GM19025 (cell line): Measurements from ENCODE around the gene MIER3.

Experiments
- ATAC-seq: cut with Tn5 transposase; IDR thresholded peaks from one replicate; pipeline ENCODE4 v1.9.1; 2021; ENCODE audit warnings: mild to moderate bottlenecking, low read depth, moderate library complexity; ENCODE audit not compliant: unreplicated experiment

Gene MIER3

DNA sequence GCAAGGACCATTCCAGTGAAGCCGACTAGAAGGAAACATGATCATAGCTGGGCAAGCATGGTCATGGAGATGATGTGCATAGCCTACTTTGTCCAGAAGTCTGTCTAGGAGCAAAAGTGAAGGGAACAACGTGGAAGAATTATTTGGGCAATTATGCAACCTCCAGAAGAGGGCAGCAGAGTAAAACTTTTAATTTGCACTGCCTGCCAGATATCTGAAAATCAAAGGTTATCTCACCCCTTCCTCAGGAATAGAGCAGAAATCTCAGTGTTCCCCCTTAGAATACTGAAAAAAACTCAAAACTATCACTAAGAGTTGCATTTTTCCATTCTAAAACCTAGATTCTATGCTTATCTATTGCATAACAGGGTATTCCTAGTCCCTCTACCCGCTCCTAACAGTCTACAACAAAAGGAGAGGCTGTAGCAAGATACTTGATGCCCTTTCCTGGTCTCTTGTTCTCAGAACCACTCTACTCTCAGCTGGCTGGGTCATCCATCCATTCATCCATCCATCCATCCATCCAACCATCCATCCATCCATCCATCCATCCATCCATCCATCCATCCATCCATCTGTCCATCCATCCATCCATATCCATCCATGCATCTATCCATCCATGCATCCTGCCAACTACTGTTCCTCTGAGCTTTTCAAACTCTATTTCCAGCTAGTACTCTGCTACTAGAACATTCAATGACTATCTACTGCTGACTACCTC lies 50.9 kb downstream of the MIER3 start:
- no peak for ATAC-seq

- ATAC-seq: no peak
Observed at GRCh38 chr5:56900395-56900794, 51.5 kb downstream of the MIER3 start.

DNA sequence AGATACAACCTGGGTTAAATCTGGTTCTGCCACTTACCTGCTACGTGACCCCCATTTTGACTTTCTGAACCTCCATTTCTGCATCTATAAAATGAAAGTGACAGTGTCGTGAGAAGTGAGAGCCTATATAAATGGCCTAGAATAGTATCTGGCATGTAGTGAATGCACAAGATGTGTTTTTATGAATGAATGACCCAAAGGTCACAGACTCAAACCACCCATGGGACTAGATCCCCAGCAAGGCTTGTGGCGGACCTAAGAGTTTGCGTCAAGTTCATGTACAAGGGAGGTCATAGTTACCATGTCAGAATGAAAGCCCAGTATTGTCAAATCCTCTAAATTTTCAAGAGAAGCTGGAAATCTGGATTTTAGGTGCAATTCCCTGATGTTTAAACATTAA lies 53.7 kb downstream of the MIER3 start:
- no peak for ATAC-seq

DNA sequence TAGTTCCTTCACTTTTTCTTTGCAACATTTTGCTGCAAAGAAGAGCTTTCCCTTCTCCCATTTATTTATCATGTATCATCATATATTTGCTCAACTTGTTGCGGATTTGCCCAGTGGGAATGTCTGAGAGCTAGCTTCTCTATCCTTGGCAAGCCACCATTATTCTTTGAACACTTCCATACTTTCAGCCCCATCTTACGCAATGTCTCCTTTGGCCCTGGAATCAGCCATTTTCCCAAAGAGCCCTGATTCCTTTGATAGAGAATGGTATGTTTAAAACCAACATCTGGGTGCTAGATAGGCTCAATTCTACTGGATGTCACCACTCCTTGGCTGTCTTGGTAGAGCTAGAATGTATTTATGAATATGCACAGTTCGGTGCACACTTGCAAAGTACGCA lies 55.2 kb downstream of the MIER3 start:
- no peak for ATAC-seq

DNA sequence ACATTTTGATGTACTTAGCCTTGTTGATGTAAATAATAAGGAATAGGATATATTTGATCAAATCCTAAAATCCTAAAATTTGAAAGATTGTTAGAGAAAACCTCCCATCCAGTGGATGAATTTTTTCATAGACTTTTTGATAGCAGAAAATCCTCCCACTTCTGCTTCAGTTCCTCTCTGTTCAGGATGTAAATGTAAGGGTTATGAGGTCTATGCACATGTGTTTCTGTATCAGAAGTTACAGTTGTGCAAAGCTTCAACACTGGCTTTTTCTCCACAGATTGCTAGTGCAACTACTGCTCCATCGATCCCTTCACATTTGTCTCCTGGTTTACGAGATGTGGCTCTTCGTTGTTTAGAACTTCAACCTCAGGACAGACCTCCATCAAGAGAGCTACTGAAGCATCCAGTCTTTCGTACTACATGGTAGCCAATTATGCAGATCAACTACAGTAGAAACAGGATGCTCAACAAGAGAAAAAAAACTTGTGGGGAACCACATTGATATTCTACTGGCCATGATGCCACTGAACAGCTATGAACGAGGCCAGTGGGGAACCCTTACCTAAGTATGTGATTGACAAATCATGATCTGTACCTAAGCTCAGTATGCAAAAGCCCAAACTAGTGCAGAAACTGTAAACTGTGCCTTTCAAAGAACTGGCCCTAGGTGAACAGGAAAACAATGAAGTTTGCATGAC lies 58.5 kb downstream of the MIER3 start:
- no peak for ATAC-seq

- no peak for ATAC-seq
Observed at GRCh38 chr5:56881571-56881970, 70.4 kb downstream of the MIER3 start.

- ATAC-seq: no peak
Observed at GRCh38 chr5:56876327-56876726, 75.6 kb downstream of the MIER3 start.

- ATAC-seq: no peak
Observed at GRCh38 chr5:56873056-56873455, 78.9 kb downstream of the MIER3 start.

GRCh38 chr5:56871777-56872176 lies 80.1 kb downstream of the MIER3 start:
- ATAC-seq: no peak
